HCT116 (cell line): ENCODE results near the gene MBD6. TPM values are rescaled to one million over a fixed set of nuclear protein-coding genes. Genes with fewer than 3 reads are reported as not detected.

Source experiments
- ATAC-seq: fragments of 200-7000 bp; cut with Tn5 transposase; 2 replicates; pipeline ENCODE4 v1.9.1; 2020; ENCODE audit warnings: mild to moderate bottlenecking, moderate library complexity
- BruUV-seq: library from RNA; stranded (reverse); fragments of 400-500 nt; replicated peaks from 2 replicates; lab custom pipeline; 2021; lab: Mats Ljungman, UMichigan
- CTCF ChIA-PET: fragments of 300-600 bp; sonication (Branson Sonifier 250); formaldehyde crosslinking; loops from one replicate; lab custom pipeline; 2021; ENCODE audit warnings: antibody characterized with exemption; lab: Charles Lee
- POLR2A ChIA-PET: fragments of 300-600, 350-600 bp; sonication (Branson Sonifier 250); formaldehyde crosslinking; loops from one replicate; lab custom pipeline; 2021; ENCODE audit warnings: antibody characterized with exemption; lab: Charles Lee
- RAD21 ChIA-PET, 2 experiments: fragments of 300-600 bp; sonication (Branson Sonifier 250); formaldehyde crosslinking; loops; one replicate each; lab custom pipeline; 2023; ENCODE audit warnings: low total read pairs in 2 of 2; ENCODE audit not compliant: uncharacterized antibody in 2 of 2, unreplicated experiment in 2 of 2, low non-redundant PET in 1 of 2; lab: Charles Lee
- DNase-seq: peaks from one replicate; pipeline ENCODE4 v3.0.0-alpha.2; 2010; ENCODE audit warnings: low read depth, low spot score
- H2AFZ ChIP-seq: fragments of 200-600 bp; shearing (Covaris generic), sonication (generic); 2 replicates; pipeline ENCODE4 v1.6.1; 2017; ENCODE audit warnings: low read depth, mixed run types, mixed read lengths, antibody characterized with exemption, low read length; ENCODE audit not compliant: poor library complexity, severe bottlenecking
- H3K27ac ChIP-seq: 2 replicates; pipeline ENCODE4 v1.5.1; 2012; ENCODE audit warnings: low read depth, low read length
- H3K27me3 ChIP-seq: fragments of 200-600 bp; sonication (generic); 2 replicates; pipeline ENCODE4 v1.6.1; 2016; ENCODE audit warnings: mixed run types, low read length, mixed read lengths; ENCODE audit not compliant: insufficient read depth
- H3K36me3 ChIP-seq, 2 experiments: fragments of 200-500 bp in 1 of 2; fragments of 200-600 bp in 1 of 2; sonication (Bioruptor generic) in 1 of 2; sonication (generic) in 1 of 2; 2 replicates each; pipeline versions ENCODE4 v1.5.1 to v1.6.1; 2014 to 2016; ENCODE audit warnings: low read length in 2 of 2, inconsistent platforms in 1 of 2, mixed read lengths in 1 of 2, mixed run types in 1 of 2; ENCODE audit not compliant: insufficient read depth in 2 of 2, control insufficient read depth in 1 of 2
- H3K4me1 ChIP-seq, 2 experiments: fragments of 200-600 bp in 1 of 2; sonication (generic) in 1 of 2; 2 replicates each; pipeline versions ENCODE4 v1.5.1 to v1.6.1; 2012 to 2017; ENCODE audit warnings: low read length in 2 of 2, inconsistent platforms in 1 of 2, mild to moderate bottlenecking in 1 of 2, mixed read lengths in 1 of 2, mixed run types in 1 of 2, moderate library complexity in 1 of 2; ENCODE audit not compliant: insufficient read depth in 2 of 2, control insufficient read depth in 1 of 2
- H3K4me2 ChIP-seq: fragments of 200-600 bp; sonication (generic); 2 replicates; pipeline ENCODE4 v1.6.1; 2017; ENCODE audit warnings: mixed run types, low read length, mixed read lengths
- H3K4me3 ChIP-seq, 2 experiments: fragments of 200-600 bp in 1 of 2; sonication (generic) in 1 of 2; replicated peaks in 1 of 2; 2 replicates each; pipeline ENCODE4 v1.5.1; 2011 to 2016; ENCODE audit warnings: low read length in 2 of 2, control low read depth in 1 of 2, low read depth in 1 of 2, mild to moderate bottlenecking in 1 of 2, mixed read lengths in 1 of 2, mixed run types in 1 of 2
- H3K79me2 ChIP-seq: fragments of 200-600 bp; sonication (generic); 2 replicates; pipeline ENCODE4 v1.6.1; 2017; ENCODE audit warnings: mild to moderate bottlenecking, mixed run types, low read length, moderate library complexity, mixed read lengths; ENCODE audit not compliant: insufficient read depth
- H3K9ac ChIP-seq: fragments of 200-600 bp; sonication (generic); 2 replicates; pipeline ENCODE4 v1.6.1; 2016; ENCODE audit warnings: low read length, mixed read lengths
- H3K9me2 ChIP-seq: fragments of 200-600 bp; sonication (generic), shearing (Covaris generic); 2 replicates; pipeline ENCODE4 v1.6.1; 2017; ENCODE audit warnings: mixed run types, mild to moderate bottlenecking, moderate library complexity; ENCODE audit not compliant: insufficient read depth
- H3K9me3 ChIP-seq, 2 experiments: fragments of 200-500 bp in 1 of 2; fragments of 200-600 bp in 1 of 2; sonication (Bioruptor generic) in 1 of 2; sonication (generic) in 1 of 2; 2 replicates each; pipeline ENCODE4 v1.6.1; 2014 to 2017; ENCODE audit warnings: low read length in 2 of 2, mixed read lengths in 2 of 2, inconsistent platforms in 1 of 2, low read depth in 1 of 2, mild to moderate bottlenecking in 1 of 2, mixed run types in 1 of 2, moderate library complexity in 1 of 2; ENCODE audit not compliant: control insufficient read depth in 1 of 2, insufficient read depth in 1 of 2
- H4K20me1 ChIP-seq: fragments of 200-600 bp; sonication (generic), shearing (Covaris generic); 2 replicates; pipeline ENCODE4 v1.6.1; 2017; ENCODE audit warnings: mixed run types, mild to moderate bottlenecking, moderate library complexity; ENCODE audit not compliant: insufficient read depth
- ATF3 ChIP-seq: IDR thresholded peaks from 2 replicates; pipeline ENCODE4 v1.6.1; 2012
- CBX3 ChIP-seq: IDR thresholded peaks from 2 replicates; pipeline ENCODE4 v1.6.1; 2012; ENCODE audit warnings: low read depth
- CTCF ChIP-seq, 3 experiments: fragments of 200-600 bp in 1 of 3; sonication (generic) in 1 of 3; IDR thresholded peaks in 2 of 3; conservative IDR thresholded peaks in 1 of 3; 2 replicates each; pipeline ENCODE4 v1.5.1; 2012 to 2017; ENCODE audit warnings: low read depth in 2 of 3, low read length in 2 of 3, antibody characterized with exemption in 1 of 3, borderline replicate concordance in 1 of 3, control low read depth in 1 of 3, mild to moderate bottlenecking in 1 of 3, mixed read lengths in 1 of 3, mixed run types in 1 of 3, moderate library complexity in 1 of 3; ENCODE audit not compliant: insufficient read depth in 1 of 3
- EGR1 ChIP-seq: IDR thresholded peaks from 2 replicates; pipeline ENCODE4 v1.6.1; 2012; ENCODE audit warnings: low read depth
- ELF1 ChIP-seq: IDR thresholded peaks from 2 replicates; pipeline ENCODE4 v1.6.1; 2012; ENCODE audit warnings: low read depth, borderline replicate concordance
- FOSL1 ChIP-seq: IDR thresholded peaks from 2 replicates; pipeline ENCODE4 v1.6.1; 2012; ENCODE audit warnings: low read depth
- JUND ChIP-seq: IDR thresholded peaks from 2 replicates; pipeline ENCODE4 v1.6.1; 2012
- MAX ChIP-seq: IDR thresholded peaks from 2 replicates; pipeline ENCODE4 v1.6.1; 2012
- POLR2AphosphoS5 ChIP-seq: IDR thresholded peaks from 2 replicates; pipeline ENCODE4 v1.6.1; 2011; ENCODE audit warnings: mild to moderate bottlenecking, low read depth, low read length, moderate library complexity
- RAD21 ChIP-seq: IDR thresholded peaks from 2 replicates; pipeline ENCODE4 v1.6.1; 2012; ENCODE audit warnings: low read depth, mild to moderate bottlenecking
- REST ChIP-seq: IDR thresholded peaks from 2 replicates; pipeline ENCODE4 v1.6.1; 2012; ENCODE audit warnings: low read depth
- ZBTB33 ChIP-seq: IDR thresholded peaks from 2 replicates; pipeline ENCODE4 v1.6.1; 2011; ENCODE audit warnings: mild to moderate bottlenecking, low read length, moderate library complexity; ENCODE audit not compliant: insufficient replicate concordance; ENCODE audit errors: extremely low read depth
- ZFX ChIP-seq: fragments of 450-650 bp; IDR thresholded peaks from 2 replicates; pipeline ENCODE4 v1.6.1; 2017
- ZNF274 ChIP-seq: fragments of 200-500 bp; sonication (Bioruptor generic); IDR thresholded peaks from 2 replicates; pipeline ENCODE4 v1.6.1; 2014; ENCODE audit warnings: mild to moderate bottlenecking, low read depth, low read length, inconsistent platforms
- intact Hi-C: fragments of 100-400 bp; cut with micrococcal nuclease; formaldehyde crosslinking; loops from 2 replicates; pipeline ENCODE4 v1.10.0; 2022
- total RNA-seq: library from RNA; stranded (reverse); gene quantifications from one replicate; pipeline ENCODE4 v1.2.1, GENCODE V29; 2021; ENCODE audit not compliant: unreplicated experiment

The MBD6 gene
- total RNA-seq, 1 experiment from 2014 or later, result 70.1 TPM

GRCh38 chr12:57535764-57536596 lies 13.4 kb downstream of the MBD6 start (continued):
- no peak for TF ChIP-seq ZBTB33
- no peak for TF ChIP-seq EGR1
- TF ChIP-seq POLR2AphosphoS5, result no peak
- no peak for TF ChIP-seq CTCF (IDR thresholded peaks at IDR 0.05 in 2 of 3, conservative IDR thresholded peaks at IDR 0.05 in 1 of 3; ENCODE audit: borderline replicate concordance in 1 of 3, insufficient read depth in 1 of 3, low read depth in 2 of 3, low read length in 2 of 3)
- no peak for TF ChIP-seq ATF3

GRCh38 chr12:57536597-57536942 lies 13.9 kb downstream of the MBD6 start:
- Histone ChIP-seq H3K27ac (no peak overlapping the region), H3K9me2 (no peaks in the 10 kb centered on the region), H4K20me1 (no peaks in the 10 kb centered on the region), H3K79me2 (no peaks in the 10 kb centered on the region), H3K9ac (no peak overlapping the region), H3K4me3 (no peak overlapping the region), H3K4me1 (no peaks in the 10 kb centered on the region), H3K27me3 (no peaks in the 10 kb centered on the region), H3K9me3 (no peaks in the 10 kb centered on the region), H3K4me2 (no peak overlapping the region), H3K36me3 (peaks cover 19 to 25% of the 10 kb centered on the region in 2 experiments), H2AFZ (no peak overlapping the region)
- ChIA-PET POLR2A (no interaction called here), RAD21 (no interaction called here), CTCF (no interaction called here)
- intact Hi-C loops, result no loop called here
- DNase-seq (no peak), ATAC-seq (no peak)
- BruUV-seq, result no TSS peak
- TF ChIP-seq REST (no peak), ZFX (no peak), JUND (no peak), POLR2AphosphoS5 (no peak), CBX3 (no peak), MAX (no peak), RAD21 (no peak), ZNF274 (no peak), ELF1 (no peak), FOSL1 (no peak), ATF3 (no peak)
